Measurements from ENCODE around the gene SLC5A1. TPM values are rescaled to one million over a fixed set of nuclear protein-coding genes. Genes with fewer than 3 reads are reported as not detected.

SLC5A1 gene
- total RNA-seq, 1 donor from 2014 or later: not detected

GRCh38 chr22:32055069-32055468 lies 12.0 kb downstream of the SLC5A1 start:
- peaks cover 2% of the 10 kb centered on the region for H3K27me3 Mint-ChIP-seq
- DNase-seq (ENCODE audit: low spot score, unreplicated experiment): no peak
- no peaks in the 10 kb centered on the region for H3K9me3 Mint-ChIP-seq (ENCODE audit: low read depth)
- no peaks in the 10 kb centered on the region for H3K4me1 Mint-ChIP-seq (ENCODE audit: low read depth)
- no peak overlapping the region for H3K27ac Mint-ChIP-seq
- no peak overlapping the region for H3K4me3 Mint-ChIP-seq (ENCODE audit: low read depth)
- H3K36me3 Mint-ChIP-seq (ENCODE audit: insufficient read depth): no peaks in the 10 kb centered on the region
- no peak for TF ChIP-seq CTCF (IDR thresholded peaks at IDR 0.05; ENCODE audit: unreplicated experiment)

GRCh38 chr22:32058656-32059260 lies 15.7 kb downstream of the SLC5A1 start:
- Mint-ChIP-seq H3K27ac (no peak overlapping the region), H3K36me3 (ENCODE audit: insufficient read depth) (no peaks in the 10 kb centered on the region), H3K27me3 (peaks cover 5% of the 10 kb centered on the region), H3K9me3 (ENCODE audit: low read depth) (no peaks in the 10 kb centered on the region), H3K4me3 (ENCODE audit: low read depth) (no peak overlapping the region), H3K4me1 (ENCODE audit: low read depth) (no peaks in the 10 kb centered on the region)
- no peak for DNase-seq (ENCODE audit: low spot score, unreplicated experiment)
- no peak for TF ChIP-seq CTCF (IDR thresholded peaks at IDR 0.05; ENCODE audit: unreplicated experiment)

GRCh38 chr22:32059426-32059825 lies 16.4 kb downstream of the SLC5A1 start:
- Mint-ChIP-seq H3K9me3 (ENCODE audit: low read depth) (no peaks in the 10 kb centered on the region), H3K36me3 (ENCODE audit: insufficient read depth) (no peaks in the 10 kb centered on the region), H3K4me1 (ENCODE audit: low read depth) (no peaks in the 10 kb centered on the region), H3K27me3 (peaks cover 5% of the 10 kb centered on the region), H3K27ac (no peak overlapping the region), H3K4me3 (ENCODE audit: low read depth) (no peak overlapping the region)
- no peak for TF ChIP-seq CTCF (IDR thresholded peaks at IDR 0.05; ENCODE audit: unreplicated experiment)
- no peak for DNase-seq (ENCODE audit: low spot score, unreplicated experiment)

- TF ChIP-seq CTCF (IDR thresholded peaks at IDR 0.05; ENCODE audit: unreplicated experiment): no peak
- Mint-ChIP-seq H3K27me3 (peaks cover 11% of the 10 kb centered on the region), H3K4me3 (ENCODE audit: low read depth) (no peak overlapping the region), H3K4me1 (ENCODE audit: low read depth) (no peaks in the 10 kb centered on the region), H3K36me3 (ENCODE audit: insufficient read depth) (no peaks in the 10 kb centered on the region), H3K27ac (no peak overlapping the region), H3K9me3 (ENCODE audit: low read depth) (no peaks in the 10 kb centered on the region)
- DNase-seq (ENCODE audit: low spot score, unreplicated experiment): no peak
Measured at GRCh38 chr22:32063701-32064100, 20.6 kb downstream of the SLC5A1 start.

- Mint-ChIP-seq H3K36me3 (ENCODE audit: insufficient read depth) (no peaks in the 10 kb centered on the region), H3K9me3 (ENCODE audit: low read depth) (no peaks in the 10 kb centered on the region), H3K4me1 (ENCODE audit: low read depth) (no peaks in the 10 kb centered on the region), H3K27me3 (peaks cover 7% of the 10 kb centered on the region), H3K27ac (no peak overlapping the region), H3K4me3 (ENCODE audit: low read depth) (no peak overlapping the region)
- TF ChIP-seq CTCF (IDR thresholded peaks at IDR 0.05; ENCODE audit: unreplicated experiment): no peak
- no peak for DNase-seq (ENCODE audit: low spot score, unreplicated experiment)
Measured at GRCh38 chr22:32066820-32067219, 23.8 kb downstream of the SLC5A1 start.
